NCI-H2107 (cell line): ENCODE measurements around the gene PGAP6.
A peak's percentile ranks its signal among the peaks of the same experiment; 100 is the strongest.
"Not testable (repeated sequence)": the region's sequence is repeated elsewhere in the genome, so short reads cannot be mapped to it uniquely, and the experiment has no call there.

ENCODE experiments used
- DNase-seq: peaks from one replicate; lab custom pipeline; 2025; lab: John Stamatoyannopoulos, UW

PGAP6 gene

DNA sequence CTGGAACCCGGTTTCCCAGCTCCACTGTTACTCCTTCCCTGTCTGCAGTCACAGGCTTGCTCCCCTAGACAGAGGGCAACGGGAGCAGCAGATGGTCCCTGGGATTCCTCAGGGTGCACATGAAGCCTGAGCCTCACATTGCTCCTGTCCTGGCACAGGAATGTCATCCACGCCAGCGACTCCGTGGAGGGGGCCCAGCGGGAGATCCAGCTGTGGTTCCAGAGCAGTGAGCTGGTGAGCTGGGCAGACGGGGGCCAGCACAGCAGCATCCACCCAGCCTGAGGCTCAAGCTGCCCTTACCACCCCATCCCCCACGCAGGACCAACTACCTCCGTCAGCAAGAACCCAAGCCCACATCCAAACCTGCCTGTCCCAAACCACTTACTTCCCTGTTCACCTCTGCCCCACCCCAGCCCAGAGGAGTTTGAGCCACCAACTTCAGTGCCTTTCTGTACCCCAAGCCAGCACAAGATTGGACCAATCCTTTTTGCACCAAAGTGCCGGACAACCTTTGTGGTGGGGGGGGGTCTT lies 18.3 kb upstream of the PGAP6 start:
- no peak for DNase-seq

DNA sequence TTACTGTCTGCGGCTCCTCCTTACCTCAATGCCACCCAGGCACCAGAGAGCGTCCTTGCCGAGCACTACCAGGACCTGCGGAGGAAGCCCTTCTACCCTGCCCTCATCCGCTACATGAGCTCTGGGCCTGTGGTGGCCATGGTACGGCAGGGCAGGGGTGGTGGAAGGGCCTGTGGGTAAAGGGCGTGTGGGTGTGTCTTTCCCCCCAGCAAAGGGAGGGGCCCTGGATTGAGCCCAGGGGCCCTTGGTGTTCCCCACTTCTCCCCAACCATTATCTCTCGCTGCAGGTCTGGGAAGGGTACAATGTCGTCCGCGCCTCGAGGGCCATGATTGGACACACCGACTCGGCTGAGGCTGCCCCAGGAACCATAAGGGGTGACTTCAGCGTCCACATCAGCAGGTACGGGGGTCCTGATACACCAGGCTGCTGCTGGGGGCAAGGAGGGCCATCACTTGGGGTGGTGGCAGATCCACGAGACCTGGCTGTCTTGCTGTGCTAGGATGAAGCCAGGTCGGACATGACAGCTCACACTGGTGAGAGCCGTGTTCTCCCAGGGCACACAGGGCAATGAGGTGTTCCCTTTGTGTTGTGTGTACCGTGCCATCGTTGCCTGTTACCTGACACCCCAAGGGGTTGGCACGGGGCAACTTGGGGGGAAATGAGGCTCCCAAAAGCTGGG lies 17.7 kb upstream of the PGAP6 start:
- no peak for DNase-seq

DNA sequence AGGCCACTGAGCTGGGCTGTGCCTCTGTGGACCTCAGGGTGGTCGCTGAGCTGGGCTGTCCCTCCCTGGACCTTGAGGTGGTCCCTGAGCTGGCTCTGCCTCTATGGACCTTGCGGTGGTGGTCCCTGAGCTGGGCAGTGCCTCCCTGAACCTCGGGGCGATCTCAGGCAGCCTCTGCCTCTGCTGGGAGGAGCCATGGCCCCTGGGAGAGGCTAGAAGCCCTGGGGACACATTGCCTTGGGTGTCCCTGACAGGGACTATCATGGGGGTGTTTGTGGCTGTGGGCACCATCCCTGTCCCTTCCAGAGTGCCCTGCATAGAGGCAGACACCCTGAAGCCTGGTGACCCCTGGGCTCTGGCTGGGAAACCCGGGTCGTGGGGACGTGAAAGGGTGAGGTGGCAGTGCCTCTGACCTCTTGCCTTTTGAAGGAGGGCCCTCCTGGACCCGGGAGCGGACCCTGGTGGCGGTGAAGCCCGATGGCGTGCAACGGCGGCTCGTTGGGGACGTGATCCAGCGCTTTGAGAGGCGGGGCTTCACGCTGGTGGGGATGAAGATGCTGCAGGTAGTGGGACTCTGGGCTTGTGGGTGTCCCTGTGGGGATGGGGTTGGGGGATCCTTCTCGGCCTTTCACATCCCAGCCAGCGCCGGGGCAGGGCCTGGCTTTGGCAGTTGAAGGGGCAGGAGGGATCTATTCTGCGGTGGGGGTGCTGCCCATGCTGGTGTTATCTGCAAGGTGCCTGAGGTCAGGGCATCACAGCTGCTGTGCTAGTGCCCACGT lies 17.0 kb upstream of the PGAP6 start:
- no peak for DNase-seq

DNA sequence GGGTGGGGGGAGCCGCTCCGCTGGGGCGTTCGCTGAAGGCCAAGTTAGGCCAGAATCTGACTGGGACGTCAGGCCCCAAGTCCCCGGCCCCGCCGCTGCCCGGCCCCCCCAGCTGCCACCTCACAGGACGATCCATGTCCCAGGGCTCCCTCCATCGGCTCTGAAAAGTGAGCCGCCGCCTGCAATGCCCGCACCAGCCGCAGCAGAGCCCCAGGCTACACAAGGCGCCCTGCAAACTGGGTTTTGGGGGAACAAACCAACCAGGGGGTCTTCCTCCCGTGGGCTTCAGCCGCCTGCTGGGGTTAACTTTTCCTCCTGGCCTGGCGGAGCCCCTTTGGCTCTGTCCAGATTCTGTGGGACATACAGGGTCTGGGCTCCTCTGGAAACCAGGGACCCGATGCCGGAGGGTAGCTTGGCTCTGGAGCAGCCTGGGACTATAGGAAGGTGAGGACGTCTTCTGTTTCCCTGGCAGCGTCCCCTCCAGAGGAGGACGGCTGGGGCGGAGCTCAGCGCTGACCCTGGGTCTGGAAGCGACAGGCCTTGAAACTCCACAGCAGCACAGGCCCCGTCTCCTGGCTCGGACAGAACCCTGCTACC lies 16.1 kb upstream of the PGAP6 start:
- DNase-seq = no peak

DNA sequence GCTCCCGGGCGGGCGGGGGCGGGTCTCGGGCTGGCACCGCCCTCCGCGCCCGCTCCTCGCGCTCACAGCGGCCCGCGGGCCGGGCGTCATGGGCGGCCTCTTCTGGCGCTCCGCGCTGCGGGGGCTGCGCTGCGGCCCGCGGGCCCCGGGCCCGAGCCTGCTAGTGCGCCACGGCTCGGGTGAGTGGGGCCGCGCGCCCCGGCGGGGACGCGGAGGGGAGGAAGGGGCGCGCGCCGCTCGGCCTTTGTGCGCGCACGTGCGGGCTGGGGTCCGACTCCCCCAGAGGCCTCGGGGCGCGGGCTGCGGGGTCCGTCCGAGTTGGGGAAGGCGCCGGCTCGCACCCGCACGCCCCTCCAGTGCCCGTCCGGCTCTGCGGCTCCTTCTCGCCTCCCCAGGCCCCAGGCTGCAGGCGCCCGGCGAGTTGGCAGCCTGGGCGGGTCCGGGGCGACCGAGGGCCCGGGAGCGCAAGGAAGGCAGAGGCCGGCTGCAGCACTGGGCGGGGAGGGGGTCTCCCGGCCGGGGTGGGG lies 15.4 kb upstream of the PGAP6 start, which contains the start of gene NME4:
Gene NME4 (plus strand): TSS at position 65 of the 527 bp plus-strand sequence. CDS start 24 bp downstream, at position 89.
- no peak for DNase-seq

DNA sequence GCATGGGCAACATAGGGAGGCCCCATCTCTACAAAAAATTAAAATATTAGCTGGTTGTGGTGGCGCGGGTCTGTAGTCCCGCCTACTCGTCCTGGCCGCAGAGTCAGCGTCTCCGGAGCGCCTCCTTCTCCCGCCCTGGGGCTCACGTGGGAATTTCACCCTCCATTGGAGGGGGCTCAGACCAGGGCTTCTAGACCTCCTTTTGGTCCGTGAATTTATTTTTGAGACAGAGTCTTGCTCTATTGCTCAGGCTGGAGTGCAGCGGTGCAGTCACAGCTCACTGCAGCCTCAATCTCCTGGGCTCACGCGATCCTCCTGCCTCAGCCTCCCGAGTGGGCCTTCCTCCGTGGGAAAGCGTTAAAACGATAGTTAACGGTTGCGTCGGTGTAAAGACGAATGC lies 14.8 kb upstream of the PGAP6 start:
- DNase-seq = no peak

DNA sequence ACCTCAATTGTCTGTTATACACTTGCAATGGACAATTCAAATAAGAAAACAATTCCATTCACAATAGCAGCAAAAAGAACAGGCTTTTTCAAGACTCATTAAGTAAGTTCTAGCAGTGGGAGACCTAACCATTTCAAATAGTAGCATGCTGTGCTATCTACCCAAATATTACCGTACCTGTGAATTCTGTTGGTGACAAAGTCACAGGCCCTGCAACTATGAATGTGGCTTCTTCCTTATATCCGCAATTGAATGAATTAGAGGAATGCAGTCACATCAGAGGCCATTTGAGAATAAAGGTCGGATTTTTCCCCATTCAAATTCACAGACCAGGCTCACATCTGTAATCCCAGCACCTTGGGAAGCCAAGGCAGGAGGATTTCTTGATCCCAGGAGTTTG lies 14.4 kb upstream of the PGAP6 start:
- no peak for DNase-seq

DNA sequence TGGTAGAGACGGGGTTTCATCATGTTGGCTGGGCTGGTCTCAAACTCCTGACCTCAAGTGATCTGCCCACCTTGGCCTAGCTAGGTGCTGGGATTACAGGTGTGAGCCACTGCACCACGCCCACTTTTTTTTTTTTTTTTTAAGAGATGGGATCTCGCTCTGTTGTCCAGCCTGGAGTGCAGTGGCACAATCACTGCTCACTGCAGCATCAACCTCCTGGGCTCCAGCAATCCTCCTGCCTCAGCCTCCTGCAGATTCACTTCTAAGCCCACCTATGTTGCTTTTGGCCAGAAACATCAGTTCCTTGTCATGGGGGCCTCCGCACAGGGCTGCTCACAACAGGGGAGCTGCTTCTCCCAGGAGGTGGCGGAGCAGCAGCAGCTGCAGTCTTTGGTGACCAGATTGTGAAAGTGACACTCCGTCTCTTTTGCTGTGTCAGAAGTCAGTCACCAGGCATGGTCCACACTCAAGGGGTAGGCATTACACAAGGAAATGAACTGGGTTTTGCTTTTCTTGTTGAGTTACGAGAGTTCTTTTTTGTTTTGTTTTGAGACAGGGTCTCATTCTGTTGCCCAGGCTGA lies 10.8 kb upstream of the PGAP6 start:
- no peak for DNase-seq

DNA sequence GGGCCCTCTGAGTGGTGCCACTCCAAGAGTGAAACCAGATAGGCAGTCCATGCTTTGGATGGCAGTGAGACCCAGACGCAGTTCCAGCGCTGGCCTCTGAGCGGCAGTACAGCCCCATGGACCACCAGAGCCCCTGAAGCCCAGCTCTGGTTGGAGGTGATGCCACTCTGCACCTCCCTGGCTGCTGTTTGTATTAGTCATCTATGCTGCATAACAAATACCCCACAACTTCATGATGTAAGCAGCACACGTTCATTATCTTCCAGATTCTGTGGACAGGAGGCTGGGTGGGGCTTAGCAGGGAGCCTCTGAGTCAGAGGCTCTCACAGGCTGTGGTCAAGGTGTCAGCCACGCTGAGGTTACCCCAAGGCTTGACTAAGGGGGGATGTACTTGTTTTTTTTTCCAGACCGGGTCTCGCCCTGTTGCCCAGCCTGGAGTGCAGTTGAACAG lies 10.1 kb upstream of the PGAP6 start:
- peak; percentile 40 for DNase-seq

DNA sequence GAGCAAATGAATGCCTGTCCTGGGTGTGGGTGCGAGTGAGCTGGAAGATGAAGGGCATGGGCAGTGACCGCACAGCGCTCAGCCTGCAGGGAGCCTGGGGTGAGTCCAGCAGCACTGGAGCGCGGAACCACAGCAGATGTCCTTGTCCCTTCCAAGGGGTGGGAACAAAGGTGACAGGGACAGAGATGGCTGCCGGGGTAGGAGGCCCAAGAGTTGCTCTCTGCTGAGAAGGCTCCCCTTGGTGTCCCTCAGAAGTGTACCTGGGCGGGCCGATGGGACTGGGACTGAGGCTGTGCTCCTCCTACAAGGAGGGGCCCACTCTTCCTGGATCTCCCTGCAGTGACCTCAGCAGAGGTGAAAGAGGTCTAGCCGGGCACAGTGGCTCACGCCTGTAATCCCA lies 7.6 kb upstream of the PGAP6 start:
- DNase-seq = no peak

DNA sequence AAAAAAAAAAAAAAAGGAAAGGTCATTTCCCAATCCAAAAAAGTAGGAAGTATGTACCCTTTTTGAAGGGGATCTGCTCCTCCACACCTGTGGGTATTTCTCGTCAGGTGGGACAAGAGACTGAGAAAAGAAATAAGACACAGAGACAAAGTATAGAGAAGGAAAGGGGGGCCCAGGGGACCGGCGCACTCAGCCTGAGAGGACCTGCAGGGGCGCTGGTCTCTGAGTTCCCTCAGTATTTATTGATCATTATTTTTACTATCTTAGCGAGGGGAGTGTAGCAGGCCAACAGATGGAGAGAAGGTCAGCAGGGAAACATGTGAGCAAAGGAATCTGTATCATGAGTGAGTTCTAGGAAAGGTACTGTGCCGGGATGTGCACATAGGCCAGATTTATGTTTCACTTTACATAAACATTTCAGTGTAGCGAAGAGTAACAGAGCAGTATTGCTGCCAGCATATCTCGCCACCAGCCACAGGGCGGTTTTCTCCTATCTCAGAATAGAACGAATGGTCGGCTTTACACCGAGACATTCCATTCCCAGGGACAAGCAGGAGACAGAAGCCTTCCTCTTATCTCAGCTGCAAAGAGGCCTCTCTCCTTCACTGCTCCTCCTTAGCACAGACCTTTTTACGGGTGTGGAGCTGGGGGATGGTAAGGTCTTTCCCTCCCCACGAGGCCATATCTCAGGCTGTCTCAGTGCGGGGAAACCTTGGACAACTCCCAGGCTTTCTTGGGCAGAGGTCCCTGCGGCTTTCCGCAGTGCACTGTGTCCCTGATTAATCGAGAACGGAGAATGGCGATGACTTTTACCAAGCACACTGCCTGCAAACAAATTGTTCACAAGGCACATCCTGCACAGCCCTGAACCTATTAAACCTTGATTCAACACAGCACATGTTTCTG lies 6.2 kb upstream of the PGAP6 start:
- DNase-seq = not testable (repeated sequence)

DNA sequence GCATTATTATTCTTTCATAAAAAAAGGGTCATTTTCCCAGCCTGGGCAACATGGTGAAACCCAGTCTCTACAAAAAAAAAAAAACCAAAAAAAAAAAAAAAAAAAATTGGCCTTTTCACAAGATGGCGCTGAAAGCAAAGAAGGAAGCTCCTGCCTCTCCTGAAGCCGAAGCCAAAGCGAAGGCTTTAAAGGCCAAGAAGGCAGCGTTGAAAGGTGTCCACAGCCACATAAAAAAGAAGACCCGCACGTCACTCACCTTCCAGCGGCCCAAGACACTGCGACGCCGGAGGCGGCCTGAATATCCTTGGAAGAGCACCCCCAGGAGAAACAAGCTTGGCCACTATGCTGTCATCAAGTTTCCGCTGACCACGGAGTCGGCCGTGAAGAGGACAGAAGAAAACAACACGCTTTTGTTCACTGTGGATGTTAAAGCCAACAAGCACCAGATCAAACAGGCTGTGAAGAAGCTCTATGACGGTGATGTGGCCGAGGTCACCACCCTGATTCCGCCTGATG lies 4.9 kb upstream of the PGAP6 start:
- no peak for DNase-seq

DNA sequence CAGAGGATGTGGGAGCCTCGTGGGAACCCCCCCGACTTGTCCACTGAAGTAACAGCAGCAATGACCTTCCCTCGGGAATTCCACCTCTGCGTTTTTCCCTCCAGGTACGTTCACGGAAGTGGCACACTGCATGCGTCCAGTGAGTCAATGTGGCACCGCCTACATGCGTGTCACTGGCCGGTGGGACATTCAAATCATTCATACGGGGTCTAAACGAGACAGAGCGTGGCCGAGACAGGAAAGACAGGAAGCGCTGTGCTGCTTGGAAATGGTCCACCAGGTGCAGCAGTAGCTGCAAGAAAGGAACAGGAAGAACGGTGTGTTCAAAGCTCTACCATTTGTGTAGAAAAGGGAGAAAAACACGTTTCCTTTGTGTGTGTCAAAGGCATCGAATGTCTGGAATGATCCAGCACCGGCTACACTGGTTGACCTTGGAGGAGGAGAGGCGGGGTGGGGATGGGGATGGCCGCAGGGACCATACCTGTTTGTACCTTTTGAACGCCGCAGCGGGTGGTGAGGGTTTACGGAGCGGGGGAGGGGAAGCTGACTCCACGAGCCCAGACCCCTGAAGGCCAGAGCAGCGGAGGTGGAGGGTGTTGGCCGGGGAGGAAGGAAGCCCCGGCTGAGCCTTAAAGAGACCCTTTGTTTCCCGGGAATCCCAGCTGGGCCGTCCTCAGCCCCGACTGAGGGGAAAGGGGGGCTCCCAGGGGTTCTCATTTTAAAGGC lies 1.7 kb upstream of the PGAP6 start:
- no peak for DNase-seq

DNA sequence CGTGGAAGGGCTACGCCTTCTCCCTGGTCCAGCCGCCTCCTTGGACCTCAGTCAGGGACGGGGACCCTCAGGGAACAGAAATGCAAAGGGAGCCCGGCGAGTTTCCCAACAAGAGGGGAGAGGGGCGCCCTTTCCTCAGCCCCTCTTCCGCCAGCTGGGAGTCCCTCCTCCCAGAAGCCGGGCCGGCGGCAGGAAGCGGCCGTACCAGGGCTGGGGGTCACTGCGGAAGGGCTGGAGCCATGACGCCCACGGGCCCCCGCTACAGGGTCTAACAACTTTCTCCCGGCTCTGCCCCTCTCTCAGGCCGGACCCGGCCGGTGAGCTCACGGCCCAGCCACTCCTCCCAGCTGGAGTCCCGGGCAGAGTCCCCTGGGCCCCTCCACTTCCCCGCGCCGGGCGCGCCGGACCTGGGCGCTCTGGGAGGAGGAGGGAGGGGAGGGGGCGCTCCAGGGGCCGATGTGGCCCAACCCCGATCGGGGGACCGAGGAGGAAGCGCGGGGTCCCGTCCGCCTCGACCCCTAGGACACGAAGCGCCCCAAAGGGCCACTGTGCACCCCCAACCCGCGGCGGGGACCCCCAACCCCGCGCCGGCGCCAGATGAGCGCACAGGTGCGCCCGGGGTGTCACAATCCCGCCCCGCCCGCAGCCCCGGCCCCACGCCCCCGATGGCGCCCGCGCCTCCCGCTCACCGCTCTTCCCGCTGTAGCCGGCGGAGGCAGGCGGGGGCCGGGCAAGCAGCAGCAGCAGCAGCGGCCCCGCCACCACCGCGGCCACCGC lies 578 bp downstream of the PGAP6 start:
- no peak for DNase-seq

DNA sequence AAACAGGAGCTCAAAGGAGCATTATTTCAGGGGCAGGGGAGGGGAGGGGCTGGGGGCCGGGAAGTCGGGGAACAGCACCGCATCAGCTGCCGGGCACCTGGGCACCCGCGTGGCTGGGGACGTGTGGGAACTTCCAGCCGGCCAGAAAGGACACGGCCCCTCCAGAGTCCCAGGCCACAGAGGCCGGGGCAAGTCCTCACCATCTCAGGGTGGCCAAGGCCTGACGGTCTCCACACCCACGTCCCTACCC lies 1.1 kb downstream of the PGAP6 start:
- no peak for DNase-seq

DNA sequence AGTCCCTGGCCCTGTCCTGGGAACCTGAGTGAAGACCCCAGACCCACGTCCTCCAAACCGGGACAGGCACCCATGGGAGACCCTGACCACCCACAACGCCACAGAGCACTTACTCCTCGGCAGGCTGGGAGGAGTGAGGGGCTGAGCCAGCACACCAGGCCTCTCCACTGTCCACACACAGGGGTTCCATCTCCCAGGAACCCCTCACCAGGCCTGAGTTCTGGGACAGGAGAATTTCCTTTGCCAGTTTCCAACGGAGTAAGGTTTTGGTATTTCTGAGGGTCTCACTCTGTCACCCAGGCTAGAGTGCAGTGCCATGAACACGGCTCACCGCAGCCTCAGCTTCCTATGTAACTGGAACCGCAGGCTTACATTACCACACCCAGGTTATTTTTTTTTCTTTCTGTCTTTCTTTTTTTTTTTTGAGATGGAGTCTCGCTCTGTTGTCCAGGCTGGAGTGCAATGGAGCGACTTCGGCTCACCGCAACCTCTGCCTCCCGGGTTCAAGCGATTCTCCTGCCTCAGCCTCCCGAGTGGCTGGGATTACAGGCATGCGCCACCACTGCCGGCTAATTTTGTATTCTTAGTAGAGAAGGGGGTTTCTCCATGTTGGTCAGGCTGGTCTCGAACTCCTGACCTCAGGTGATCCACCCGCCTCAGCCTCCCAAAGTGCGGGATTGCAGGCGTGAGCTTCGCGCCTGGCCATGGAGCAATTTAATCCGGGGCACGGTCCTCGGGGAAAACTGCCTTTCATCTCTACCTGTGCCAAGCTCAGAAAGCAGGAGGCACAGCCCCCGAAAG lies 1.6 kb downstream of the PGAP6 start:
- DNase-seq = no peak

DNA sequence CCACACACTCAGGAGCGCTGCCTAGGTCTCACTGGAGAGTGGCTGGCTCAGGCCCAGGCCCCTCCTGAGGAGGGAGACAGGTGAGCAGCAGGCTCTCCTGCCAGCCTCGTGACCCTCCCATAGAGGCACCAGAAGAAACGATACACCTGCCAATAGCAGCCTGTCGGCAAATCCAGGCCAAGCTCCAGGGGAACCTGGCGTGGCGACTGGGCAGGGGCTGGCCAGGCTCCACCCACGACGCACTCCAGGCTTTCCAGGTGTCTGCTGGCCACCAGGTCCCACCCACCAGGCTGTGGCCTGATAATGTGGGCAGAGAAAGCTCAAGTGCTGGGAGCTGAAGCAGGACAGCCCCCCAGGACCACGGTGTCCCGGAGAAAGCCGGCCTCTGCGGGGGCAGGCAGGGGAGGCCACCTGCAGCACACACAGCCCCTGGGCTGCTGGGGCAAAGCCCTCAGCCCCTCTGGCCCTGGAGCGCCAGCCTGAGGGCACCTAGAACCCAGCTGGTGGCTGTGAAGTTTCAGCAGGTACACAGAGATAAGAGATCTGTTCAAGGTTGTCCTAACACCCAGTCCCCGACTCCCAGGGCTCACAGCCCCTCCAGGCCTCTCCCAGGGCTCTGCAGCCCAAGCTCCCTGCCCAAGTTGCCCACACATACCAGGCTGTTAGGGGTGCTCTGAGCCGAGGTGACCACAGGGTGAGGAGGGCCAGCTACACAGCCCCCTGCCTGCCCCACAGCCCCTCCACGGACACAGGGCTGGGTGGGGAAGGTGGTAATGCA lies 2.4 kb downstream of the PGAP6 start:
- peak; percentile 86 for DNase-seq

DNA sequence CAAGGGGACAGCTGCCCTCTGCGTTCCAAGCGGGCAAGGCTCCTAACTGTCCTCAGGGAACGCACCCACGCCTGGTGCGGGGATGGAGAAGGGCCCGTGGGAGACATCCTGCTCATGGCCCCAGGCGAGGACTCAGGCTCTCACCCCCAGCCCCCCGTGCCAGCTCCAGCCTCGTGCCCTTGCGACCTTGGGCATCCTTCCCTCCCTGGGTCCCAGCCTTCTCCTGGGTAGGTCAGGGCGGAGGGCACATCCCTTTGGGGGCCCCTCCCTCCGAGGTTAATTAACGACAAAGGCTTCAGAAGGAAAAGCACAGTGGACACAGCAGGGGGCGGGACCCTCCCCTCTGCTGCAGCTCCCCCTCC lies 3.0 kb downstream of the PGAP6 start:
- no peak for DNase-seq
